AG09319 (cell line): ENCODE measurements around the gene CDKN1A.

Source experiments
- DNase-seq: peaks from one replicate; pipeline ENCODE4 v3.0.0-alpha.2; 2010; ENCODE audit warnings: low read depth; ENCODE audit errors: extremely low read depth
- CTCF ChIP-seq: IDR thresholded peaks from 2 replicates; pipeline ENCODE4 v1.5.1; 2011; ENCODE audit warnings: low read depth, mild to moderate bottlenecking, inconsistent platforms, low read length, moderate library complexity

CDKN1A gene

DNA sequence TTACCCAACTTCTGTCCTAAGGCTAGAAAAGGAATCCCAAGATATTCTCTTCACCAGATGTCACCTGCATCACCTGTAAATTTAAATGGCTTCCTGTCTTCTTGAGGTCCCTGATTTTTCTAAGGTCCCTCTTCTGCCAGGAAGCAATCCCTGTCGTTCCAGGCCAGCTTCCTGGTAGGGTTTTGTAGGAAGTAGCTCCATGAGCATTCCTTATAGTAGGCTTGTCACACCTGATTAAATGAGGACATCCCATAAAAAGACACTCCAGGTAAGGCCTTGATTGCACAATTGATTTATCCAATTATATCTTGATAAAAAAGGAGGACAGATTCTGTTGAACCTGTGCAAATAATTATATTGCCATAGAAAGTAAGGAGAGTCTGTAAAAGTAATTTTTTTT lies 27.8 kb downstream of the CDKN1A start:
- no peak for DNase-seq
- TF ChIP-seq CTCF, result no peak

DNA sequence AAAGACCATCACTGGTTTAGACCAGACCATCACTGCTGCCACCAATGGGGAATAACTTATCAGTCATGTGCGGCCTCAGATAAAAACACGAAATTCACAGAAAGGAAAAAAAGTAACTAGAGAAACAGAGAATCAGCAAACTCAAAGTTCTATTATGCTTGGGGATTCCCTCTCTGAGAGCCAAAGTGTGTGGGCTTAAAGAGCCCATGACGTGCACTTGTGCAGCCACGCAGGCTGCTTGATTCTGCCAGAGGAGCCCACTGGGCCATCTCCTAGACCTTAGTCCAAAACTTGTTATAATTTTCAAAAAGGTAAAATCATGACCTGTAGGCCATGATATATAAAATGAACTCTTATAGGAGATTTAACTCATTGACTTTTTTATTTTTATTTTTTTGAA lies 34.3 kb downstream of the CDKN1A start:
- TF ChIP-seq CTCF, result no peak
- DNase-seq, result no peak

DNA sequence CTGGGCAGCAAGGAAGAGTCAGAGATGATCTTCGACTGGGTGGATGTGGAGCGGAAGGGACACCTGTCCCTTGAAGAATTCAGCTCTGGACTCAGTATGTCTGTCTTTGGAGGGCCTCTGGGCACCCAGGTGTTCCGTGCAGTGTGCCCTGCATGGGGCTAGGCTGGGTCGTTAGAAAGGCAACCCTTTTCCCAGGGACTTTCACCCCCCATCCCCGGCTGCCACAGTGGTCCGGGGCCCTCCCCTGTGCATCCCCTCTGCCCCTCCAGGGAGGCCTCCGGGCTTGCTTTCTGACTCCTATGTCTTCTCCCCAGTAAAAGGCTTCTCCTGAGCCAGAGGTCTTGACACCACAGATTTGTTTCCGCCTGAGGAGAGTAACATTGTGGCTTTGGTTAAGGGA lies 35.3 kb downstream of the CDKN1A start:
- no peak for TF ChIP-seq CTCF
- DNase-seq, result no peak

DNA sequence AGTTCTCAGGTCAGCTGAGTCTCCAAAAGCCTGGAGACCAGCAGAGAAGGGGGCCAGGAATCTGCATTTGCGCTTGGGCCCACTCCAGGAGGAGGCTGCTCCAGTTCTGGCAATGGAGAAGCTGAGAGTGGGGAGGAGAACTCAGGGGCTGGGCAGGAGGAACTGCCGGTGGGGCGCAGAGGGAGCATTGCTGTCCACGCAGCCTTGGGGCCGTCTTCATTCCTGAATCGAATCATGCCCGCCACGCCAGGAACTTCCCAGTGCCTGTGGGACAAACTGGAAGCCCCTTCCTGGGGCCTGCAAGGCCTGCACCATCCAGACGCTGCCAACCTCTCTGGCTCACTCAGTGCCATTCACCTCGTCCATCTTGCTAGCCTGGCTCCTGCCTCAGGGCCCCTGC lies 36.0 kb downstream of the CDKN1A start:
- DNase-seq, result no peak
- TF ChIP-seq CTCF, result no peak

- TF ChIP-seq CTCF, result no peak
- no peak for DNase-seq
Observed at GRCh38 chr6:36715469-36715868, 37.0 kb downstream of the CDKN1A start.

- no peak for DNase-seq
- no peak for TF ChIP-seq CTCF
Observed at GRCh38 chr6:36716476-36717093, 38.1 kb downstream of the CDKN1A start.

DNA sequence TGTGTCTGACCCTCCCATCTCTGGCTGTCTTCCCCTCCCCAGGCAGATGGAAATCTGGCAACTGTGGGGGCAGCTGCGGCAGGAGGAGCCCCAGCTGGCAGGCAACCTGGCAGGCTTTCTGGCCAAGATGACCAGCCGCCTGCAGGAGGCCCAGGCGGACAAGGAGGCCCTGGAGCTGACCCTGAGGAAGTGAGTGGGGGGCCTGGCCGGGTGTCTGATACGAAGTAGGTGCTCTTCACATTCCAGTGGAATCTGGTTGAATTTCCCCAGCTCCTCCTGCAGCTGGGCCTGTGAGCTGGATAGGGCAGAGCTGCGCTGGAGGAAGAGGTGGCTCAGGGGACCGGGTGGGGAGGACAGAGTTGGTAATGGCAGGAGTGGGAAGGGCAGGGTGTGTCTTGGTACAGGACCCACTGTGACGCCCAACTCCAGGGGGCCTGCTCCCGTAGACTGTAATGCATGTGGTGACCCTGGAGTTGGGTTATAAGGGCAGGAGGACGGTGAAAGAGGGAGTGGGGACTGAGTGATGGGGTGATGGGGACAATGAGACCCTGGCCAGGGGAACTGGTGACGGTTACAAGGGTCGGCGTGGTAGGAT lies 38.8 kb downstream of the CDKN1A start:
- no peak for TF ChIP-seq CTCF
- DNase-seq, result no peak
